Mucosa of descending colon (tissue), 3 donors: Measurements from ENCODE around the gene FAM81A. TPM values are rescaled to one million over a fixed set of nuclear protein-coding genes. Genes with fewer than 3 reads are reported as not detected.
"Not testable (repeated sequence)": the region's sequence is repeated elsewhere in the genome, so short reads cannot be mapped to it uniquely, and the experiment has no call there.

Source experiments
- ATAC-seq: fragments of 200-7000 bp; cut with Tn5 transposase; one replicate; pipeline ENCODE4 v1.9.1; 2020; ENCODE audit warnings: mild to moderate bottlenecking, moderate library complexity
- DNase-seq, 3 donors: peaks; one replicate each; pipeline ENCODE4 v3.0.0-alpha.2; 2020
- H3K36me3 ChIP-seq: fragments of 200-600 bp; one replicate; pipeline ENCODE4 v1.8.0; 2021; ENCODE audit warnings: low read depth, mild to moderate bottlenecking
- H3K4me1 ChIP-seq: fragments of 200-600 bp; one replicate; pipeline ENCODE4 v1.8.0; 2021; ENCODE audit warnings: low read depth, mild to moderate bottlenecking
- H3K4me3 ChIP-seq: fragments of 200-600 bp; one replicate; pipeline ENCODE4 v1.8.0; 2021; ENCODE audit warnings: mild to moderate bottlenecking
- H3K9me3 ChIP-seq: fragments of 200-600 bp; one replicate; pipeline ENCODE4 v1.8.0; 2021; ENCODE audit warnings: mild to moderate bottlenecking
- intact Hi-C, 2 donors: fragments of 100-400 bp; cut with DNase I in 1 of 2; cut with micrococcal nuclease in 1 of 2; formaldehyde crosslinking; loops; one replicate each; pipeline versions ENCODE4 v1.11.0 to v1.11.1; 2022; cut with DNase I, micrococcal nuclease
- total RNA-seq, 3 donors: library from RNA; stranded (reverse); fragmentation: NEBNext Ultra II Directional in 2 of 3; extraction: Animal tissue kit (Norgen Biotek cat#: 25700) in 2 of 3; gene quantifications; one replicate each; pipeline versions ENCODE4 v1.2.1 to v1.2.4, GENCODE V29; 2021 to 2023
- TF ChIP-seq, protein P1 (sequence below): fragments of 200-600 bp; IDR thresholded peaks from one replicate; pipeline ENCODE4 v1.8.0; 2022; ENCODE audit warnings: antibody characterized with exemption, mild to moderate bottlenecking
- donor health status: DM: no; HTN: no; CAD: no; lungs with moderate emphysema.
- donor health status: DM: no; HTN: no; CAD: no.
- donor health status: DM: no; HTN: yes; CAD: no.

The FAM81A gene
- total RNA-seq, 3 donors from 2014 or later: 4.1 to 10.3 (median 9.7) TPM

DNA sequence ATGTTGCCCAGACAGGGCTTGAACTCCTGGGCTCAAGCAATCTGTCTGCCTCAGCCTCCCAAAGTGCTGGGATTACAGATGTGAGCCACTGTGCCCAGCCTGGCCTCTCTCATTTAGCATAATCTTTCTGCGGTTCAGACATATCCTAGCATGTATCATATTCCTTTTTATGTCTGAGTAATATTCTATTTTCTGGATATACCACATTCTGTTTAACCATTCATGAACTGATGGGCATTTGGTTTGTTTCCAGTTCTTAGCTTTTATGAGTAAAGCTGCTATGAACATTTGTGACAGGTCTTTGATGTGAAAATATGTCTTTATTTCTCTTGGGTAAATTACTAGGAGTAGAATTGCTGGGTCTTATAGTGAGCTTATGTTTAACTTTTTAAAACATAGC is 23.5 kb downstream of the FAM81A start:
- intact Hi-C loops: no loop called here
- ATAC-seq: no peak
- H3K4me1 ChIP-seq: no peaks in the 10 kb centered on the region
- no peaks in the 10 kb centered on the region for H3K36me3 ChIP-seq
- no peak overlapping the region for H3K4me3 ChIP-seq
- TF ChIP-seq, protein P1, sequence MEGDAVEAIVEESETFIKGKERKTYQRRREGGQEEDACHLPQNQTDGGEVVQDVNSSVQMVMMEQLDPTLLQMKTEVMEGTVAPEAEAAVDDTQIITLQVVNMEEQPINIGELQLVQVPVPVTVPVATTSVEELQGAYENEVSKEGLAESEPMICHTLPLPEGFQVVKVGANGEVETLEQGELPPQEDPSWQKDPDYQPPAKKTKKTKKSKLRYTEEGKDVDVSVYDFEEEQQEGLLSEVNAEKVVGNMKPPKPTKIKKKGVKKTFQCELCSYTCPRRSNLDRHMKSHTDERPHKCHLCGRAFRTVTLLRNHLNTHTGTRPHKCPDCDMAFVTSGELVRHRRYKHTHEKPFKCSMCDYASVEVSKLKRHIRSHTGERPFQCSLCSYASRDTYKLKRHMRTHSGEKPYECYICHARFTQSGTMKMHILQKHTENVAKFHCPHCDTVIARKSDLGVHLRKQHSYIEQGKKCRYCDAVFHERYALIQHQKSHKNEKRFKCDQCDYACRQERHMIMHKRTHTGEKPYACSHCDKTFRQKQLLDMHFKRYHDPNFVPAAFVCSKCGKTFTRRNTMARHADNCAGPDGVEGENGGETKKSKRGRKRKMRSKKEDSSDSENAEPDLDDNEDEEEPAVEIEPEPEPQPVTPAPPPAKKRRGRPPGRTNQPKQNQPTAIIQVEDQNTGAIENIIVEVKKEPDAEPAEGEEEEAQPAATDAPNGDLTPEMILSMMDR: no peak
- H3K9me3 ChIP-seq: no peaks in the 10 kb centered on the region
- no peak for DNase-seq

DNA sequence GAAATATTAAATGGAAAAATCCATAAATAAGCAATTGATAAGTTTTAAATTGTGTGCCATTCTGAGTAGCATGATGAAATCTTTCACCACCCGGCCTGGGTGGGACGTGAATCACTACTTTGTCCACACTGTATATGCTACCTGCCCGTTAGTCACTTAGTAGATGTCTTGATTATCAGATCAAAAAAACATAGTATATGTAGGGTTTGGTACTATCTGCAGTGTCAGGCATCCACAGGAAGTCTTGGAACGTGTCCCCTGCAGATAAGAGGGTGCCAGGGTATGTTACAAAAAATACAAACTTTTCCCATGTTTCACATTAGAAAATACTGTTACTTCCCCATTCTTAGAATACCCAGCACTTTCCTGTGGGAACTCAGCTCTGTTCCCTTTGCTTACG is 35.2 kb downstream of the FAM81A start:
- intact Hi-C loops: no loop called here
- Histone ChIP-seq H3K4me1 (no peaks in the 10 kb centered on the region), H3K36me3 (no peaks in the 10 kb centered on the region), H3K4me3 (no peak overlapping the region), H3K9me3 (no peaks in the 10 kb centered on the region)
- TF ChIP-seq, protein P1: no peak
- no peak for ATAC-seq
- DNase-seq: no peak

DNA sequence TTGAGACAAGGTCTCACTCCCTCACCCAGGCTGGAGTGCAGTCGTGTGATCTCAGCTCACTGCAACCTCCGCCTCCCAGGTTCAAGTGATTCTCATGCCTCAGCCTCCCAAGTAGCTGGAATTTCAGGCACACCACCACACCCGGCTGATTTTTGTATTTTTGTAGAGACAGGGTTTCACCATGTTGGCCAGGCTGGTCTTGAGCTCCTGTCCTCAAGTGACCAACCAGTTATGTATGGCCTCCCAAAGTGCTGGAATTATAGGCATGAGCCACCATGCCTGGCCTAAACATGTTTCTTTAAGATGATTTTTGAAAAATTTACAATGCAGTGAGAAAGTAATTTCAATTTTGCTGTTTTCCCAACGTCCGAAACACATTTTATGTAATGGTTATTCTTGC is 37.2 kb downstream of the FAM81A start:
- ATAC-seq, H3K9me3 ChIP-seq, DNase-seq, H3K4me3 ChIP-seq, H3K4me1 ChIP-seq, H3K36me3 ChIP-seq, intact Hi-C loops: not testable (repeated sequence)

DNA sequence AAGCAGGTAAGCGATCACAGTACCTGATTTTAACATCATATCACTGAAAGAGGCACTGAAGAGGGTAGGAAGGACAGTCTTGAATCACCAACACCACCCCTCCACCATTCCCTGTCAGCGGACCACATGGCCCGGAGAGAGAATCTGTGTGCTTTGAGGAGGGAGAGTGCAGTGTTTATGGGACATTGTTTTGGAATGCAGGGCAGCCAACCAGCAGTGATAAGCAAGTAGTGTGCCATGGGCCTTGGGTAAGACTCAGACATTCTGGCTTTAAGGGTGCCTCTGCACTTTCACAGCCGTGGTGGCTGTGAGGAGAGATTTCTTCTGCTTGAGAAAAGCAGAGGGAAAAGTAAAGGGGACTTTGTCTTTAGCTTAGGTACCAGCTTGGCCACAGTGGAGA is 46.4 kb downstream of the FAM81A start:
- ATAC-seq: no peak

DNA sequence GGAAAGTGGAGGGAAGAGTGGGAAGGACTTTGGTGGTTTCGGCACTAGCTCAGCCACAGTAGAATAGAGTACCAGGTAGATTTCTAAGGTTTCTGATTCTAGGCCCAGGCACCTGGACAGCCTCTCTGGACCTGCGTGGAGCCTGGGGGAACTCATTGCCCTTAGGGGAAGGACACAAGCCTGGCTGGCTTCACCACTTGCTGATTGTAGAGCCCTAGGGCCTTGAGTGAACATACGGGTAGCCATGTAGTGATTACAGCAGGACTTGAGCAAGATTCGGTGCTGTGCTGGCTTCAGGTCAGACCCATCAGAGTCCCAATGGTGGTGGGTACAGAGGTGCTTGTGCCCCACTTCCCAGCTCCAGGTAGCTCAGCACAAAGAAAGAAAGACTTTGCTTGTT is 47.0 kb downstream of the FAM81A start:
- no peak for DNase-seq
- no peak for ATAC-seq
- TF ChIP-seq, protein P1: no peak
- intact Hi-C loops: no loop called here
- Histone ChIP-seq H3K4me1 (no peaks in the 10 kb centered on the region), H3K4me3 (no peak overlapping the region), H3K36me3 (no peaks in the 10 kb centered on the region), H3K9me3 (peaks cover 5% of the 10 kb centered on the region)

More for the DNA sequence above, 46.4 kb downstream of the FAM81A start:
- intact Hi-C loops: no loop called here
- TF ChIP-seq, protein P1: no peak
- no peak for DNase-seq
- Histone ChIP-seq H3K36me3 (no peaks in the 10 kb centered on the region), H3K9me3 (peaks cover 3% of the 10 kb centered on the region), H3K4me1 (no peaks in the 10 kb centered on the region), H3K4me3 (no peak overlapping the region)

DNA sequence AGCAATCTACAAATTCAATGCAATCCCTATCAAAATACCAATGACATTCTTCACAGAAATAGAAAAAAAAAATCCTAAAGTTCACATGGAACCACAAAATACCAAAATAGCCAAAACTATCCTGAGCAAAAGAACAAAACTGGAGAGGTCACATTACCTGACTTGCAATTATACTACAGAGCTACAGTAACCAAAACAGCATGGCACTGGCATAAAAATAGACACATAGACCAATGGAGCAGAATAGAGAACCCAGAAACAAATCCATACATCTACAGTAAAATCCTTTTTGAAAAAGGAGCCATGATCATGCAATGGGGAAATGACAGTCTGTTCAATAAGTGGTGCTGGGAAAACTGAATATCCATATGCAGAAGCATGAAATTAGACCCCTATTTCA is 51.5 kb downstream of the FAM81A start:
- H3K9me3 ChIP-seq, ATAC-seq, H3K36me3 ChIP-seq, H3K4me1 ChIP-seq, intact Hi-C loops, H3K4me3 ChIP-seq, DNase-seq: not testable (repeated sequence)

DNA sequence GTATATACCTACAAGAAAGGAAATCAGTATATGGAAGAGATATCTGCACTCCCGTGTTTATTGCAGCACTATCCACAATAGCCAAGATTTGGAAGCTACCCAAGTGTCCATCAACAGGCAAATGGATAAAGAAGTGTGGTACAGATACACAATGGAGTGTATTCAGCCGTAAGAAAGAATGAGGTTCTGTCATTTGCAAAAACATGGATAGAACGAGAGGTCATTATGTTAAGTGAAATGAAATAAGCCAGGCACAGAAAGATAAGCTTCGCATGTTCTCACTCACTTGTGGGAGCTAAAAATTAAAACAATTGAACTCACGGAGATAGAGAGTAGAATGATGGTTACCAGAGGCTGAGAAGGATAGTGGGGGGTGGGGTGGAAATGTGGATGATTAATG is 53.1 kb downstream of the FAM81A start:
- Histone ChIP-seq H3K4me3 (no peak overlapping the region), H3K36me3 (no peaks in the 10 kb centered on the region), H3K9me3 (peaks cover 5% of the 10 kb centered on the region), H3K4me1 (no peaks in the 10 kb centered on the region)
- no peak for ATAC-seq
- intact Hi-C loops: loop anchor here in 1 of 2 donors (10.0 kb wide), 2 partner anchors 316 to 506 kb away; partner anchors contain the start of gene RNF111
- no peak for DNase-seq
- TF ChIP-seq, protein P1: no peak
